PC-9 (cell line): ENCODE data around the gene LOC101059915.
"Not testable (repeated sequence)": the region's sequence is repeated elsewhere in the genome, so short reads cannot be mapped to it uniquely, and the experiment has no call there.

Experiments
- BruUV-seq: library from RNA; stranded (reverse); fragments of 400-500 nt; replicated peaks from 2 replicates; lab custom pipeline; 2021; lab: Mats Ljungman, UMichigan
- CTCF ChIA-PET: fragments of 300-600 bp; sonication (Branson Sonifier 250); formaldehyde crosslinking; loops from one replicate; lab custom pipeline; 2022; ENCODE audit warnings: antibody characterized with exemption; lab: Charles Lee
- POLR2A ChIA-PET: fragments of 300-600 bp; sonication (Branson Sonifier 250); formaldehyde crosslinking; loops from one replicate; lab custom pipeline; 2022; ENCODE audit warnings: antibody characterized with exemption; ENCODE audit not compliant: unreplicated experiment; lab: Charles Lee
- DNase-seq, 2 experiments: peaks; one replicate each; pipeline versions ENCODE4 v3.0.0 to v3.0.0-alpha.2; 2015 to 2022; ENCODE audit warnings: mixed read lengths in 1 of 2
- H2AFZ ChIP-seq: fragments of 200-600 bp; sonication (generic); 2 replicates; pipeline ENCODE4 v1.8.1; 2017; ENCODE audit warnings: antibody characterized with exemption
- H3F3A ChIP-seq: fragments of 200-600 bp; sonication (generic); 2 replicates; pipeline ENCODE4 v1.8.1; 2017; ENCODE audit warnings: antibody characterized with exemption, mild to moderate bottlenecking, low read depth; ENCODE audit not compliant: insufficient read depth
- H3K27ac ChIP-seq: fragments of 200-600 bp; sonication (generic); 2 replicates; pipeline ENCODE4 v1.6.1; 2016; ENCODE audit warnings: mixed run types
- H3K27me3 ChIP-seq: fragments of 200-600 bp; sonication (generic); 2 replicates; pipeline ENCODE4 v1.6.1; 2016; ENCODE audit warnings: low read depth, mixed run types; ENCODE audit not compliant: insufficient read depth
- H3K36me3 ChIP-seq: fragments of 200-600 bp; sonication (generic); 2 replicates; pipeline ENCODE4 v1.6.1; 2016; ENCODE audit warnings: low read depth, mixed run types
- H3K4me1 ChIP-seq: fragments of 200-600 bp; sonication (generic); replicated peaks from 2 replicates; pipeline ENCODE4 v1.6.1; 2016; ENCODE audit warnings: mixed run types; ENCODE audit not compliant: insufficient read depth
- H3K4me2 ChIP-seq: fragments of 200-600 bp; sonication (generic); 2 replicates; pipeline ENCODE4 v1.6.1; 2017; ENCODE audit warnings: mixed run types
- H3K4me3 ChIP-seq: fragments of 200-600 bp; sonication (generic); 2 replicates; pipeline ENCODE4 v1.6.1; 2016; ENCODE audit warnings: mixed run types
- H3K79me2 ChIP-seq: fragments of 200-600 bp; sonication (generic); 2 replicates; pipeline ENCODE4 v1.6.1; 2017; ENCODE audit warnings: low read depth, mixed run types
- H3K9me2 ChIP-seq: fragments of 200-600 bp; sonication (generic); 2 replicates; pipeline ENCODE4 v1.8.1; 2017; ENCODE audit warnings: mild to moderate bottlenecking; ENCODE audit not compliant: insufficient read depth
- H3K9me3 ChIP-seq: fragments of 200-600 bp; sonication (generic); 2 replicates; pipeline ENCODE4 v1.8.1; 2016; ENCODE audit warnings: low read depth; ENCODE audit not compliant: insufficient read depth
- H4K20me1 ChIP-seq: fragments of 200-600 bp; sonication (generic); 2 replicates; pipeline ENCODE4 v1.8.1; 2017; ENCODE audit not compliant: insufficient read depth
- CTCF ChIP-seq: fragments of 200-600 bp; sonication (generic); conservative IDR thresholded peaks from 2 replicates; pipeline ENCODE4 v1.6.1; 2017; ENCODE audit warnings: mixed run types, antibody characterized with exemption, mild to moderate bottlenecking, moderate library complexity
- EZH2 ChIP-seq: fragments of 200-600 bp; sonication (generic); IDR thresholded peaks from 2 replicates; pipeline ENCODE4 v1.8.0; 2017; ENCODE audit warnings: antibody characterized with exemption, low read depth
- intact Hi-C: fragments of 100-400 bp; cut with micrococcal nuclease; formaldehyde crosslinking; loops from one replicate; pipeline ENCODE4 v1.10.0; 2022; ENCODE audit not compliant: unreplicated experiment

The LOC101059915 gene

GRCh38 chrX:71664202-71664601 lies 3.1 kb upstream of the LOC101059915 start:
- not testable (repeated sequence) for BruUV-seq, H3K27me3 ChIP-seq

GRCh38 chrX:71664889-71665491 lies 2.4 kb upstream of the LOC101059915 start:
- H3K79me2 ChIP-seq, result no peaks in the 10 kb centered on the region

More at GRCh38 chrX:71664202-71664601, 3.1 kb upstream of the LOC101059915 start:
- H3F3A ChIP-seq, H3K9me2 ChIP-seq, intact Hi-C loops, H4K20me1 ChIP-seq, H3K9me3 ChIP-seq, H3K4me1 ChIP-seq, H3K4me3 ChIP-seq, H3K4me2 ChIP-seq, CTCF ChIA-PET, H3K36me3 ChIP-seq, H3K79me2 ChIP-seq, H3K27ac ChIP-seq, H2AFZ ChIP-seq: not testable (repeated sequence)
- TF ChIP-seq CTCF, result peak; percentile 52; the same call in 1 of the 2 replicates
- POLR2A ChIA-PET, result interaction anchor here (0.6 kb wide), 1 partner anchor 372 kb away, joined by 3 read pairs; no protein-coding TSS in a partner anchor
- DNase-seq, result peak in 1 of 2 experiments; percentile 14

GRCh38 chrX:71665747-71666146 lies 1.6 kb upstream of the LOC101059915 start:
- TF ChIP-seq CTCF (no peak), EZH2 (no peak)
- CTCF ChIA-PET, result no interaction called here
- no peak overlapping the region for H2AFZ ChIP-seq

More at GRCh38 chrX:71664889-71665491, 2.4 kb upstream of the LOC101059915 start:
- TF ChIP-seq CTCF (no peak), EZH2 (no peak)
- Histone ChIP-seq H3K4me2 (no peak overlapping the region), H3K4me3 (no peak overlapping the region), H3F3A (no peaks in the 10 kb centered on the region), H4K20me1 (no peaks in the 10 kb centered on the region), H3K9me2 (no peaks in the 10 kb centered on the region), H3K4me1 (no peaks in the 10 kb centered on the region), H2AFZ (no peak overlapping the region), H3K27me3 (peaks cover 1% of the 10 kb centered on the region; the same call in 1 of the 2 replicates), H3K27ac (no peak overlapping the region), H3K36me3 (no peaks in the 10 kb centered on the region), H3K9me3 (no peaks in the 10 kb centered on the region)
- ChIA-PET CTCF (no interaction called here), POLR2A (interaction anchor here (0.6 kb wide), 1 partner anchor 371 kb away, joined by 3 read pairs; no protein-coding TSS in a partner anchor)
- intact Hi-C loops, result no loop called here
- DNase-seq, result no peak
- no TSS peak for BruUV-seq

More at GRCh38 chrX:71665747-71666146, 1.6 kb upstream of the LOC101059915 start:
- Histone ChIP-seq H3K4me2 (no peak overlapping the region), H3K4me1 (no peaks in the 10 kb centered on the region), H3K36me3 (no peaks in the 10 kb centered on the region), H4K20me1 (no peaks in the 10 kb centered on the region), H3K27ac (no peak overlapping the region), H3F3A (no peaks in the 10 kb centered on the region), H3K9me3 (no peaks in the 10 kb centered on the region), H3K27me3 (peaks cover 6% of the 10 kb centered on the region), H3K9me2 (no peaks in the 10 kb centered on the region), H3K4me3 (no peak overlapping the region), H3K79me2 (no peaks in the 10 kb centered on the region)
- no peak for DNase-seq
- no TSS peak for BruUV-seq
- POLR2A ChIA-PET, result no interaction called here
- intact Hi-C loops, result no loop called here
